HepG2 (cell line): ENCODE data around the gene ZNF444. TPM values are rescaled to one million over a fixed set of nuclear protein-coding genes. Genes with fewer than 3 reads are reported as not detected.
A peak's percentile ranks its signal among the peaks of the same experiment; 100 is the strongest.

Experiments used
- FOXP1 ChIP-seq, 2 experiments: fragments of 450-650 bp in 1 of 2; IDR thresholded peaks; 2 replicates each; pipeline ENCODE4 v1.6.1; 2017 to 2018; ENCODE audit warnings: antibody characterized with exemption in 1 of 2
- HNRNPH1 ChIP-seq: fragments of 200-400 bp; formaldehyde crosslinking; optimal IDR thresholded peaks from 2 replicates; pipeline ENCODE3; 2017; ENCODE audit warnings: mild to moderate bottlenecking, low read depth, low read length
- MAZ ChIP-seq, 2 experiments: sonication (generic) in 1 of 2; formaldehyde crosslinking in 1 of 2; IDR thresholded peaks; 2 replicates each; pipeline versions ENCODE4 v1.5.0 to v1.6.1; 2012 to 2020; ENCODE audit warnings: low read depth in 2 of 2, mild to moderate bottlenecking in 2 of 2, borderline replicate concordance in 1 of 2, improper control_type of control experiment in 1 of 2, low read length in 1 of 2, missing genetic modification reagents in 1 of 2, moderate library complexity in 1 of 2
- MEIS1 ChIP-seq: sonication (generic); formaldehyde crosslinking; IDR thresholded peaks from 2 replicates; pipeline ENCODE4 v1.9.0; 2021; ENCODE audit warnings: mild to moderate bottlenecking, missing genetic modification reagents, moderate library complexity, borderline replicate concordance
- NRL ChIP-seq: sonication (generic); formaldehyde crosslinking; IDR thresholded peaks from 2 replicates; pipeline ENCODE4 v1.5.0; 2020; ENCODE audit warnings: missing genetic modification reagents, mild to moderate bottlenecking, moderate library complexity, borderline replicate concordance
- POLR2G ChIP-seq: fragments of 200-400 bp; formaldehyde crosslinking; IDR thresholded peaks from 2 replicates; pipeline ENCODE4 v1.6.1; 2018; ENCODE audit warnings: mild to moderate bottlenecking, low read depth, low read length, moderate library complexity
- REPIN1 ChIP-seq: sonication (generic); formaldehyde crosslinking; IDR thresholded peaks from 2 replicates; pipeline ENCODE4 v1.8.0; 2022; ENCODE audit warnings: missing genetic modification reagents, low read depth, mild to moderate bottlenecking, borderline replicate concordance
- REXO4 ChIP-seq: sonication (generic); formaldehyde crosslinking; IDR thresholded peaks from 2 replicates; pipeline ENCODE4 v1.8.0; 2022; ENCODE audit warnings: missing genetic modification reagents, mild to moderate bottlenecking, borderline replicate concordance
- TAF1 ChIP-seq: sonication (generic); formaldehyde crosslinking; IDR thresholded peaks from 2 replicates; pipeline ENCODE4 v1.4.0; 2020; ENCODE audit warnings: missing genetic modification reagents
- ZNF432 ChIP-seq: sonication (generic); formaldehyde crosslinking; IDR thresholded peaks from 2 replicates; pipeline ENCODE4 v1.5.0; 2020; ENCODE audit warnings: missing genetic modification reagents, mild to moderate bottlenecking, borderline replicate concordance
- ZNF550 ChIP-seq: sonication (generic); formaldehyde crosslinking; IDR thresholded peaks from 2 replicates; pipeline ENCODE4 v1.4.0; 2020; ENCODE audit warnings: mild to moderate bottlenecking, missing genetic modification reagents, borderline replicate concordance
- ZNF562 ChIP-seq: sonication (generic); formaldehyde crosslinking; IDR thresholded peaks from 2 replicates; pipeline ENCODE4 v1.8.0; 2022; ENCODE audit warnings: missing genetic modification reagents, borderline replicate concordance
- ZNF598 ChIP-seq: sonication (generic); formaldehyde crosslinking; IDR thresholded peaks from 2 replicates; pipeline ENCODE4 v1.5.1; 2020; ENCODE audit warnings: mild to moderate bottlenecking, missing genetic modification reagents, borderline replicate concordance
- polyA plus RNA-seq, 8 experiments: library from polyadenylated mRNA; depleted of rRNA in 3 of 8; stranded (reverse) in 7 of 8; unstranded in 1 of 8; fragments of >200 nt; fragmentation: Illumina TruSeq in 4 of 8; extraction: Trizol in 4 of 8; gene quantifications; 2 replicates each; pipeline versions ENCODE4 v1.2.1 to v1.2.3, GENCODE V29; 2011 to 2016; ENCODE audit warnings: low read depth in 4 of 8, missing spikeins in 1 of 8, mixed read lengths in 1 of 8; ENCODE audit not compliant: insufficient read depth in 1 of 8
- total RNA-seq, 5 experiments: library from RNA; depleted of rRNA; stranded (reverse); fragments of >200 nt; fragmentation: Illumina TruSeq; extraction: Trizol; gene quantifications; 2 replicates each; pipeline ENCODE4 v1.2.3, GENCODE V29; 2016; ENCODE audit warnings: low read depth in 1 of 5
- TF ChIP-seq, protein P1 (sequence below): sonication (generic); formaldehyde crosslinking; IDR thresholded peaks from 2 replicates; pipeline ENCODE4 v1.8.0; 2022; ENCODE audit warnings: mild to moderate bottlenecking, missing genetic modification reagents; ENCODE audit not compliant: insufficient replicate concordance
- TF ChIP-seq, protein P2 (sequence below): sonication (generic); formaldehyde crosslinking; IDR thresholded peaks from 2 replicates; pipeline ENCODE4 v1.4.0; 2020; ENCODE audit warnings: missing genetic modification reagents
- TF ChIP-seq, protein P3 (sequence below): sonication (generic); formaldehyde crosslinking; IDR thresholded peaks from 2 replicates; pipeline ENCODE4 v1.5.1; 2020; ENCODE audit warnings: missing genetic modification reagents, mild to moderate bottlenecking, borderline replicate concordance
- TF ChIP-seq, protein P4 (sequence below): sonication (generic); formaldehyde crosslinking; IDR thresholded peaks from 2 replicates; pipeline ENCODE4 v1.4.0; 2020; ENCODE audit warnings: missing genetic modification reagents, borderline replicate concordance

Gene ZNF444
- total and polyA plus RNA-seq, 2 of the 13 experiments (the other 11 are each of a cell fraction or from before 2014, with no cell fraction given): 27.4 to 30.3 TPM

DNA sequence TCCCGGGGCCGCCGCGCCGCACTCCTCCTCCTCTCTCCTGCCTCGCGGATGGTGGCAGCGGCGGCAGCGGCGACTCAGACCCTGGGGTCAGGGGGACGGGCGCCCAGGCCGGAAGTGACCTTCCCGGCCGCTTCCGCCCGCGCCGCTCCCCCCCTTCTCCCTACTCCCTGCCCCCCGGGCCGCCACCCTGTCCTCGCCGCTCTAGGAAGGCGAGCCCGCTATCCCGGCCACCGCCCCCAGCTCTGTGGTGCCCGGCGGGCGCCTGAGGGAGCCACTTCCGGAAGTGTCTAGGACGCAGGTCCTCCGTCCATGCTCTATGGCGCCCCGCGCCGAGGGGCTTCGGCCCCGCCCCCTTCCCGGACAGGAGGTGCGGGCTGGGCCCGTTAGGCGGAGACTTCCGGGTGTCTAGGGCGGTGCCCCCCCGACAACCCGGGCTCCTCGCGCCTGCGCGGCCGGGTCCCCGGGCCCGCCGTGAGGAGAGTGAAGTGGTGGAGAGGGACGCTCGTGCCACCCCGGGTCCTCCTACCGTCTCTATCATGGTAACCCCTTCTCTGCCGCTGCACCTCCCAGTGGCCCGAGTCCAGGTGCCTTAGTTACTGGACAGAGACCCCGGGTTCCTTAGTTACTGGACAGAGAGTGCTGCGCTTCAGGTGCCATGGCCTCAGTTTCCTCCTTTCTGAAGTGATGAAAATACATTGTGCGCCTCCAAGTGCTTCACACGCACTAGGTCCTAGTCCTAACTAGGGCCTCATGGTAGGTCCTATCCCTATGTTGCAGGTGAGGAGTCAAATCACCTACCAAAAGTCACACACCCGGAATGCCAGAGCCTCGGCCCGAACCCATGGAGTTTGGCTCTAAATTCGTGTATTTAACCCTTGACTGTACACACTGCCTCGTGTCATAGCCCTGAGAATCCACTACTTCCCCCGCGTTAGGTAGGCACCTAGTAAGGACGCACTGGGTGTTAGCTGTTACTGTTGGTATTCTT, 19.6 kb upstream of the ZNF444 start, which contains the start of gene ZNF787 (continued):
- TF ChIP-seq, protein P1, sequence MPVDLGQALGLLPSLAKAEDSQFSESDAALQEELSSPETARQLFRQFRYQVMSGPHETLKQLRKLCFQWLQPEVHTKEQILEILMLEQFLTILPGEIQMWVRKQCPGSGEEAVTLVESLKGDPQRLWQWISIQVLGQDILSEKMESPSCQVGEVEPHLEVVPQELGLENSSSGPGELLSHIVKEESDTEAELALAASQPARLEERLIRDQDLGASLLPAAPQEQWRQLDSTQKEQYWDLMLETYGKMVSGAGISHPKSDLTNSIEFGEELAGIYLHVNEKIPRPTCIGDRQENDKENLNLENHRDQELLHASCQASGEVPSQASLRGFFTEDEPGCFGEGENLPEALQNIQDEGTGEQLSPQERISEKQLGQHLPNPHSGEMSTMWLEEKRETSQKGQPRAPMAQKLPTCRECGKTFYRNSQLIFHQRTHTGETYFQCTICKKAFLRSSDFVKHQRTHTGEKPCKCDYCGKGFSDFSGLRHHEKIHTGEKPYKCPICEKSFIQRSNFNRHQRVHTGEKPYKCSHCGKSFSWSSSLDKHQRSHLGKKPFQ (CRISPR knock-in tag): peak; percentile 65
- TF ChIP-seq REXO4 (CRISPR knock-in tag) (no peak), FOXP1 (IDR thresholded peaks at IDR 0.05) (no peak), FOXP1 (CRISPR knock-in tag; IDR thresholded peaks at IDR 0.05) (no peak), TAF1 (CRISPR knock-in tag) (peak; percentile 51), MEIS1 (peak; percentile 97), REPIN1 (CRISPR knock-in tag) (no peak; the same call in 1 of the 2 replicates), ZNF432 (no peak), POLR2G (peak; percentile 68), MAZ (IDR thresholded peaks at IDR 0.05; ENCODE audit: borderline replicate concordance, low read depth, low read length) (peak; percentile 85), MAZ (CRISPR knock-in tag; IDR thresholded peaks at IDR 0.05; ENCODE audit: low read depth) (peak; percentile 60), NRL (CRISPR knock-in tag) (peak; percentile 76; the same call in 1 of the 2 replicates), ZNF562 (CRISPR knock-in tag) (no peak), ZNF598 (CRISPR knock-in tag) (peak; percentile 80; the same call in 1 of the 2 replicates), HNRNPH1 (no peak), ZNF550 (CRISPR knock-in tag) (no peak)
- TF ChIP-seq, protein P2, sequence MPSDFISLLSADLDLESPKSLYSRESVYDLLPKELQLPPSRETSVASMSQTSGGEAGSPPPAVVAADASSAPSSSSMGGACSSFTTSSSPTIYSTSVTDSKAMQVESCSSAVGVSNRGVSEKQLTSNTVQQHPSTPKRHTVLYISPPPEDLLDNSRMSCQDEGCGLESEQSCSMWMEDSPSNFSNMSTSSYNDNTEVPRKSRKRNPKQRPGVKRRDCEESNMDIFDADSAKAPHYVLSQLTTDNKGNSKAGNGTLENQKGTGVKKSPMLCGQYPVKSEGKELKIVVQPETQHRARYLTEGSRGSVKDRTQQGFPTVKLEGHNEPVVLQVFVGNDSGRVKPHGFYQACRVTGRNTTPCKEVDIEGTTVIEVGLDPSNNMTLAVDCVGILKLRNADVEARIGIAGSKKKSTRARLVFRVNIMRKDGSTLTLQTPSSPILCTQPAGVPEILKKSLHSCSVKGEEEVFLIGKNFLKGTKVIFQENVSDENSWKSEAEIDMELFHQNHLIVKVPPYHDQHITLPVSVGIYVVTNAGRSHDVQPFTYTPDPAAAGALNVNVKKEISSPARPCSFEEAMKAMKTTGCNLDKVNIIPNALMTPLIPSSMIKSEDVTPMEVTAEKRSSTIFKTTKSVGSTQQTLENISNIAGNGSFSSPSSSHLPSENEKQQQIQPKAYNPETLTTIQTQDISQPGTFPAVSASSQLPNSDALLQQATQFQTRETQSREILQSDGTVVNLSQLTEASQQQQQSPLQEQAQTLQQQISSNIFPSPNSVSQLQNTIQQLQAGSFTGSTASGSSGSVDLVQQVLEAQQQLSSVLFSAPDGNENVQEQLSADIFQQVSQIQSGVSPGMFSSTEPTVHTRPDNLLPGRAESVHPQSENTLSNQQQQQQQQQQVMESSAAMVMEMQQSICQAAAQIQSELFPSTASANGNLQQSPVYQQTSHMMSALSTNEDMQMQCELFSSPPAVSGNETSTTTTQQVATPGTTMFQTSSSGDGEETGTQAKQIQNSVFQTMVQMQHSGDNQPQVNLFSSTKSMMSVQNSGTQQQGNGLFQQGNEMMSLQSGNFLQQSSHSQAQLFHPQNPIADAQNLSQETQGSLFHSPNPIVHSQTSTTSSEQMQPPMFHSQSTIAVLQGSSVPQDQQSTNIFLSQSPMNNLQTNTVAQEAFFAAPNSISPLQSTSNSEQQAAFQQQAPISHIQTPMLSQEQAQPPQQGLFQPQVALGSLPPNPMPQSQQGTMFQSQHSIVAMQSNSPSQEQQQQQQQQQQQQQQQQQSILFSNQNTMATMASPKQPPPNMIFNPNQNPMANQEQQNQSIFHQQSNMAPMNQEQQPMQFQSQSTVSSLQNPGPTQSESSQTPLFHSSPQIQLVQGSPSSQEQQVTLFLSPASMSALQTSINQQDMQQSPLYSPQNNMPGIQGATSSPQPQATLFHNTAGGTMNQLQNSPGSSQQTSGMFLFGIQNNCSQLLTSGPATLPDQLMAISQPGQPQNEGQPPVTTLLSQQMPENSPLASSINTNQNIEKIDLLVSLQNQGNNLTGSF (CRISPR knock-in tag): no peak
- TF ChIP-seq, protein P3, sequence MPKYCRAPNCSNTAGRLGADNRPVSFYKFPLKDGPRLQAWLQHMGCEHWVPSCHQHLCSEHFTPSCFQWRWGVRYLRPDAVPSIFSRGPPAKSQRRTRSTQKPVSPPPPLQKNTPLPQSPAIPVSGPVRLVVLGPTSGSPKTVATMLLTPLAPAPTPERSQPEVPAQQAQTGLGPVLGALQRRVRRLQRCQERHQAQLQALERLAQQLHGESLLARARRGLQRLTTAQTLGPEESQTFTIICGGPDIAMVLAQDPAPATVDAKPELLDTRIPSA (CRISPR knock-in tag): no peak
- TF ChIP-seq, protein P4, sequence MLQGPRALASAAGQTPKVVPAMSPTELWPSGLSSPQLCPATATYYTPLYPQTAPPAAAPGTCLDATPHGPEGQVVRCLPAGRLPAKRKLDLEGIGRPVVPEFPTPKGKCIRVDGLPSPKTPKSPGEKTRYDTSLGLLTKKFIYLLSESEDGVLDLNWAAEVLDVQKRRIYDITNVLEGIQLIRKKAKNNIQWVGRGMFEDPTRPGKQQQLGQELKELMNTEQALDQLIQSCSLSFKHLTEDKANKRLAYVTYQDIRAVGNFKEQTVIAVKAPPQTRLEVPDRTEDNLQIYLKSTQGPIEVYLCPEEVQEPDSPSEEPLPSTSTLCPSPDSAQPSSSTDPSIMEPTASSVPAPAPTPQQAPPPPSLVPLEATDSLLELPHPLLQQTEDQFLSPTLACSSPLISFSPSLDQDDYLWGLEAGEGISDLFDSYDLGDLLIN (CRISPR knock-in tag): no peak
